ENCODE measurements around the gene FILIP1L.
"Not testable (repeated sequence)": the region's sequence is repeated elsewhere in the genome, so short reads cannot be mapped to it uniquely, and the experiment has no call there.

FILIP1L gene

GRCh38 chr3:99854756-99855298 is 259.5 kb downstream of the FILIP1L start:
- TF ChIP-seq POLR2A (IDR thresholded peaks at IDR 0.05; ENCODE audit: low read depth, low read length), result no peak
- DNase-seq (ENCODE audit: insufficient read length, low spot score) (no peak), FAIRE-seq (peak; percentile 36)

GRCh38 chr3:99852851-99853250 is 261.4 kb downstream of the FILIP1L start:
- TF ChIP-seq POLR2A (IDR thresholded peaks at IDR 0.05; ENCODE audit: low read depth, low read length), result no peak
- no peak for DNase-seq (ENCODE audit: insufficient read length, low spot score)
- no peak for FAIRE-seq

GRCh38 chr3:99851955-99852354 is 262.3 kb downstream of the FILIP1L start:
- no peak for DNase-seq (ENCODE audit: insufficient read length, low spot score)
- no peak for FAIRE-seq
- no peak for TF ChIP-seq POLR2A (IDR thresholded peaks at IDR 0.05; ENCODE audit: low read depth, low read length)

- no peak for DNase-seq (ENCODE audit: insufficient read length, low spot score)
- no peak for FAIRE-seq
- TF ChIP-seq POLR2A (IDR thresholded peaks at IDR 0.05; ENCODE audit: low read depth, low read length), result no peak
These were observed 263.7 kb downstream of the FILIP1L start for GRCh38 chr3:99850608-99851007.

DNA sequence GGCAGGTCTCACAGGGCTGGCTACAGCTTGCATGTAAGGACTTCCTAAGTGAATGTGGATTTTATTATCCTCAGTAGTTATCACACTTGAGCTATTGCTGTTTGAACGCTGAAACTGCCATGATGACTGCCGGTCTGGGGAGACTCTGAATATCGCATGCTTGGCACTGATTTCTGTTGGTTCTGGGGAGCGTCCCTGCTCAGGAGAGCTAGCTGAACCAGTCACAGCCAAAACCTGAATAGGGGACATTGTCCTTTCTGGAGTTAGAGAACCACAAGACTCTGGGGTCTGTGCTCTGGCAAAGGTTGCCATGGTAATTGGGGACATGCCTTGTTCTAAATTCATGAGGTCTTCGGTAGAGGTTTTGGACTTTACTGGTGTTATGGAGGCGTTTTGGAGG is 265.9 kb downstream of the FILIP1L start:
- FAIRE-seq (no peak), DNase-seq (ENCODE audit: insufficient read length, low spot score) (no peak)
- no peak for TF ChIP-seq POLR2A (IDR thresholded peaks at IDR 0.05; ENCODE audit: low read depth, low read length)

- DNase-seq (ENCODE audit: insufficient read length, low spot score), result no peak
- no peak for FAIRE-seq
- no peak for TF ChIP-seq POLR2A (IDR thresholded peaks at IDR 0.05; ENCODE audit: low read depth, low read length)
These were observed 267.7 kb downstream of the FILIP1L start for GRCh38 chr3:99846477-99847160.

GRCh38 chr3:99845999-99846398 is 268.3 kb downstream of the FILIP1L start:
- DNase-seq (ENCODE audit: insufficient read length, low spot score), result no peak
- TF ChIP-seq POLR2A (IDR thresholded peaks at IDR 0.05; ENCODE audit: low read depth, low read length), result no peak
- FAIRE-seq, result peak; percentile 33

DNA sequence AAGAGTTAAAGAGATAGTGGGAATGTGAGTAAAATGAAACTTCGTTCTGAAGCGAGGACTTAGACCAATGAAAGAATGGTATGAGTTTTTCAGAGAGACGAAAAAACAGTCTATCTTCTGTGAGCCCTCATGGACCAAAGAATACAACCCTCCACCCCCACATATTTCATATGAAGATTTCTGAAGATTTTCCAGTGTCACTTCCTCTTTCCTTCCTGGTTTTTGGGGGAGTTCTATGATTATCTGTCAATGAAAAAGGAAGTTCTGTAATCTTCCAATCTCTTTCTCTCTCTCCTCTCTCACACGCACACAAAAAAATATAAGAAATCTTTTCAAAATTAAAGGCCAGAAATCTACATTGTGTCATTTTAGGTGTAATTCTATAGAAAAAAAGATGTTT is 269.0 kb downstream of the FILIP1L start:
- FAIRE-seq (no peak), DNase-seq (ENCODE audit: insufficient read length, low spot score) (no peak)

GRCh38 chr3:99843590-99844258 is 270.6 kb downstream of the FILIP1L start:
- no peak for DNase-seq (ENCODE audit: insufficient read length, low spot score)
- no peak for FAIRE-seq

More for the DNA sequence above, 269.0 kb downstream of the FILIP1L start:
- no peak for TF ChIP-seq POLR2A (IDR thresholded peaks at IDR 0.05; ENCODE audit: low read depth, low read length)

DNA sequence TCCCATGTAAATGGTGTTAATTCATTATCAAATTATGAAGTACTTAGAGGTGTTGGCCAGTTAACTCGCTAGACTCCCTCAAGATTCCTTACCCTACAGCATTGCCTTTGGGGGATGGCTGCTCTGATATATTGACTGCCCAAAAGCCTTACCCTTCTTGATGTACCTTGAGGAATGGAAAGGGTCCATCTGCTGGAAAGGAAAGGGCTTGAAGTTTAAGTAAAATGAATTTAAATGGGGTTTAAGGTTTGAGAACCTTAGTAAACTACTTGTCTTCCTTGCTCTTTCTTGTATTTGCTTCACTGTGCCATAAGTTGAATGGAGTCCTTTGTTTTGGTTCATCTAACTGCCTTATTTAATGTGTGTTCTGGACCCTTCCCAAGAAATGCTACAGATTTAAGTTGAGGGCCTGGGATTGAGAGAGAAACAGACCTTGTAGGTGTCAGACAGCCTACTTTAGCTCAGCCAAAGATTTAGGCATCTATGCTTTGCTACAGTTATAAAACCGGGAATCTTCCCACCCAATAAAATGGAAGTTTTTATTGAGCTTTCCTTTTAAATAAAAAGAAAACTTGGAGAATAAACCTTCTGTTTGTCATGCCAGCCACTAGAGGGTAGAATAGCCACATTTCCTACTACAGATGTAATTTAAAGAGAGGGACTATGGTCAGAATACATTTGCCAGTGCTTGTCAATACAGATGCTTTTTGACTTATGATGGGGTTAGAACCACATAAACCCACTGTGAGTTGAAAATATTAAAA is 271.3 kb downstream of the FILIP1L start:
- TF ChIP-seq POLR2A (IDR thresholded peaks at IDR 0.05; ENCODE audit: low read depth, low read length), result no peak
- DNase-seq (ENCODE audit: insufficient read length, low spot score) (peak; percentile 19), FAIRE-seq (peak; percentile 84)

More at GRCh38 chr3:99843590-99844258, 270.6 kb downstream of the FILIP1L start:
- no peak for TF ChIP-seq POLR2A (IDR thresholded peaks at IDR 0.05; ENCODE audit: low read depth, low read length)

DNA sequence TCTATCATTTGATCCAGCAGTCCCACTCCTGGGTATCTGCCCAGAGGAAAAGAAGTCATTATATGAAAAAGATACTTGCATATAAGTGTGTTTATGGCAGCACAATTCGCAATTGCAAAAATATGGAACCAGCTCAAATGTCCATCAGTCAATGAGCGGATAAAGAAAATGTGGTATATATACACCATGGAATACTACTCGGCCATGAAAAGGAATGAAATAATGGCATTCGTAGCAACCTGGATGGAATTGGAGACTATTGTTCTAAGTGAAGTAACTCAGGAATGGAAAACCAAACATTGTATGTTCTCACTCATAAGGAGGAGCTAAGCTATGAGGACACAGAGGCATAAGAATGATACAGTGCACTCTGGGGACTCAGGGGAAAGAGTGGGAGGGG is 272.4 kb downstream of the FILIP1L start:
- DNase-seq (ENCODE audit: insufficient read length, low spot score); FAIRE-seq: not testable (repeated sequence)

GRCh38 chr3:99839613-99840012 is 274.7 kb downstream of the FILIP1L start:
- no peak for DNase-seq (ENCODE audit: insufficient read length, low spot score)
- no peak for TF ChIP-seq POLR2A (IDR thresholded peaks at IDR 0.05; ENCODE audit: low read depth, low read length)
- FAIRE-seq, result no peak

DNA sequence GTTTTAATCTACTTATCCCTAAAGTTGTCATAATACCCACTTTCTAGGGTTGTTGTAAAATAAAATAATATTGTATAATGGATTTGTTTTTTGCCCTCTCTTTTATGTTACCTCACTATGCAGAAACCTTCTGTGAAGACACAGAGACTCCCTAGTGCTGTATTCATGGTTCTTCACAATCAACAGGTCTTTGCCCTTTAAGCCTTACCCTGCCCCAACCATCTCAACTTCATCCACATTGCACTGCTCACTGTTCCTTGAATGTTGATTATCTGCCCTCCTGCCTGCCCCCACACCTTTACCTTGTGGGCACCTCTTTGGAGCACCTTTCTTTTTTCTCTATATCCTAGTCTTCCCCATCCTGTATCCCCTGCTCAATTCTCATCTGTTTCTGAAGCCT is 275.5 kb downstream of the FILIP1L start:
- no peak for TF ChIP-seq POLR2A (IDR thresholded peaks at IDR 0.05; ENCODE audit: low read depth, low read length)
- FAIRE-seq, result no peak
- DNase-seq (ENCODE audit: insufficient read length, low spot score), result no peak

GRCh38 chr3:99837715-99838114 is 276.6 kb downstream of the FILIP1L start:
- DNase-seq (ENCODE audit: insufficient read length, low spot score) (no peak), FAIRE-seq (no peak)
- TF ChIP-seq POLR2A (IDR thresholded peaks at IDR 0.05; ENCODE audit: low read depth, low read length), result no peak

Data from H54 (cell line).